Left lung (tissue), 10 donors: Measurements from ENCODE around the gene SLC9A9. TPM values are rescaled to one million over a fixed set of nuclear protein-coding genes. Genes with fewer than 3 reads are reported as not detected.

Source experiments
- ATAC-seq: fragments of 200-7000 bp; cut with Tn5 transposase; one replicate; pipeline ENCODE4 v1.9.1; 2020; ENCODE audit warnings: moderate library complexity
- DNase-seq, 4 donors: peaks; one replicate each; pipeline ENCODE4 v3.0.0-alpha.2; 2013 to 2020
- H3K27ac ChIP-seq, 2 donors: fragments of 200-600 bp; sonication (generic) in 1 of 2; one replicate each; pipeline versions ENCODE4 v1.5.0 to v1.8.0; 2020 to 2021
- H3K27me3 ChIP-seq, 2 donors: fragments of 200-600 bp; sonication (generic) in 1 of 2; one replicate each; pipeline versions ENCODE4 v1.5.0 to v1.8.0; 2020 to 2021
- H3K36me3 ChIP-seq, 2 donors: fragments of 200-600 bp; sonication (generic) in 1 of 2; one replicate each; pipeline versions ENCODE4 v1.5.0 to v1.8.0; 2020 to 2021
- H3K4me1 ChIP-seq, 2 donors: fragments of 200-600 bp; one replicate each; pipeline ENCODE4 v1.8.0; 2021
- H3K4me3 ChIP-seq, 2 donors: fragments of 200-600 bp; sonication (generic) in 1 of 2; one replicate each; pipeline versions ENCODE4 v1.5.0 to v1.8.0; 2020 to 2021; ENCODE audit warnings: mild to moderate bottlenecking in 1 of 2
- H3K9me3 ChIP-seq, 2 donors: fragments of 200-600 bp; sonication (generic) in 1 of 2; one replicate each; pipeline versions ENCODE4 v1.5.0 to v1.8.0; 2020 to 2021
- intact Hi-C, 2 donors: fragments of 100-400 bp; cut with DNase I; formaldehyde crosslinking; loops; one replicate each; pipeline versions ENCODE4 v1.11.2 to v1.14.2; 2022
- polyA plus RNA-seq, 6 donors: library from polyadenylated mRNA; unstranded; fragments of 120-200 nt; gene quantifications; one replicate each; pipeline ENCODE4 v1.2.1, GENCODE V29; 2013; ENCODE audit not compliant: insufficient read length in 6 of 6
- total RNA-seq, 2 donors: library from RNA; stranded (reverse); fragmentation: NEBNext Ultra II Directional; extraction: Animal tissue kit (Norgen Biotek cat#: 25700); gene quantifications; one replicate each; pipeline ENCODE4 v1.2.1, GENCODE V29; 2021
- TF ChIP-seq, protein P1 (sequence below), 2 donors: fragments of 200-600 bp; sonication (generic) in 1 of 2; IDR thresholded peaks; one replicate each; pipeline versions ENCODE4 v1.5.0 to v1.8.0; 2021; ENCODE audit warnings: antibody characterized with exemption in 2 of 2
- donor health status: DM: no; HTN: yes; CAD: no.
- donor health status: DM: no; HTN: no; CAD: no.

SLC9A9 gene
- total and polyA plus RNA-seq, 8 donors, result 13.9 to 19.6 (median 16.8) TPM

DNA sequence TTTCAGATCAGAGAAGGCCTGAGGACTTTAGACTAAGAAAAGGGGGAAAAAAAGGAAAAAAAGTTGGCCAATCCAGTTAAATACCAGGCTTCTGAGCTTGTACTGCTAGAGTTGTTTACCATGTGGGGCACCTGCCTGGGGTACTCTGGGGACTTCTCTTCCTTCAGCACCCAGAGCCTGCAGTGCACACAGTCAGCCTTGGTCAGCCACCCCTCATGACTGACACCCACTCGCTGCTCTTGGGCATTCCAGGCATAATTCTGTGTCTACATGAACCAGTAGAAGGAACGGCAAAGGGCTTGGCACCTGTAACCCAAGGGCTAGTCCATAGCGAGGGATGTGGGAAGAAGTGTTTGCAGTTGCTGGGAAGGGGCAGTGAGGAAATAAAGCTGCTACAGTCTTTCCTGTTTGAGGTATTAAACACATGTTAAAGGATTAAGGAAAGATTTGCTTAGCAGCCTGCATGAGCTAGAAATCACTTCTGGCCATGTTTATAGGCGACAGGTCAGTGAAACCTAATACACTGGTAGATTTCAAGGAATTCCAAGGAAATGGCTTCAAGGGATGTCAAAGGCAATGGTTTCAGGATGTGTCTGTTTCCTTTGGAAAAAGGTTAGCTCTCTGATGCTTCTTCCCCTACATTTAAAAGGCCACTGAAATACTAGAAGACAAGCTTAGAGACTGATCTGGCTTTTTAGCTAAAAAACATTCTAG lies 496.2 kb downstream of the SLC9A9 start:
- H3K27ac ChIP-seq, result no peak overlapping the region
- TF ChIP-seq, protein P1, sequence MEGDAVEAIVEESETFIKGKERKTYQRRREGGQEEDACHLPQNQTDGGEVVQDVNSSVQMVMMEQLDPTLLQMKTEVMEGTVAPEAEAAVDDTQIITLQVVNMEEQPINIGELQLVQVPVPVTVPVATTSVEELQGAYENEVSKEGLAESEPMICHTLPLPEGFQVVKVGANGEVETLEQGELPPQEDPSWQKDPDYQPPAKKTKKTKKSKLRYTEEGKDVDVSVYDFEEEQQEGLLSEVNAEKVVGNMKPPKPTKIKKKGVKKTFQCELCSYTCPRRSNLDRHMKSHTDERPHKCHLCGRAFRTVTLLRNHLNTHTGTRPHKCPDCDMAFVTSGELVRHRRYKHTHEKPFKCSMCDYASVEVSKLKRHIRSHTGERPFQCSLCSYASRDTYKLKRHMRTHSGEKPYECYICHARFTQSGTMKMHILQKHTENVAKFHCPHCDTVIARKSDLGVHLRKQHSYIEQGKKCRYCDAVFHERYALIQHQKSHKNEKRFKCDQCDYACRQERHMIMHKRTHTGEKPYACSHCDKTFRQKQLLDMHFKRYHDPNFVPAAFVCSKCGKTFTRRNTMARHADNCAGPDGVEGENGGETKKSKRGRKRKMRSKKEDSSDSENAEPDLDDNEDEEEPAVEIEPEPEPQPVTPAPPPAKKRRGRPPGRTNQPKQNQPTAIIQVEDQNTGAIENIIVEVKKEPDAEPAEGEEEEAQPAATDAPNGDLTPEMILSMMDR (IDR thresholded peaks at IDR 0.05), result no peak
- DNase-seq (peak in 1 of 4 donors; percentile 20), ATAC-seq (peak; percentile 33)
- no peak overlapping the region for H3K4me3 ChIP-seq
- H3K27me3 ChIP-seq, result no peaks in the 10 kb centered on the region
- H3K36me3 ChIP-seq, result no peaks in the 10 kb centered on the region
- no peaks in the 10 kb centered on the region for H3K9me3 ChIP-seq
- H3K4me1 ChIP-seq, result peaks cover 0 to 3% of the 10 kb centered on the region in 2 donors
- intact Hi-C loops, result no loop called here

DNA sequence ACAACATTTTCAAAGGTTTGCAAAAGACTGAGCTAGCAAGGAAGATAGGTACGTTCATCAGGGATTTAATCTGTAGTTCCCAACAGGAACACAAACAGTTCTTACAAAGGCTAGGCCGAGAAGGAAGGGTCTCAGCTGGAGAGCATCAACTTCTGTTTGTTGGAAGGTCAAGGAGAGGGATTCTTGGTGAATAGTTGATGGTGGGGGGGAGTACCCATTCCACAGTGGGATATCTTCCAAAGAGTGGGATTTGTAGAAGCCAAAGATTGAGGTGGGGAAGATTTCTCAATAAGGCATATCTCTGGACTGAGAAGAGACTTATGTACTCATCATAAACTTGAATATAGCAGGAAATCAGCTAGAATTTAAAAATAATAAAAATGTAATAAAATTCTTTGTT lies 496.9 kb downstream of the SLC9A9 start:
- peaks cover 0 to 3% of the 10 kb centered on the region in 2 donors for H3K4me1 ChIP-seq
- no peaks in the 10 kb centered on the region for H3K27me3 ChIP-seq
- ATAC-seq (no peak), DNase-seq (no peak)
- TF ChIP-seq, protein P1 (IDR thresholded peaks at IDR 0.05), result no peak
- no peaks in the 10 kb centered on the region for H3K36me3 ChIP-seq
- H3K9me3 ChIP-seq, result no peaks in the 10 kb centered on the region
- no peak overlapping the region for H3K27ac ChIP-seq
- H3K4me3 ChIP-seq, result no peak overlapping the region
- intact Hi-C loops, result no loop called here

DNA sequence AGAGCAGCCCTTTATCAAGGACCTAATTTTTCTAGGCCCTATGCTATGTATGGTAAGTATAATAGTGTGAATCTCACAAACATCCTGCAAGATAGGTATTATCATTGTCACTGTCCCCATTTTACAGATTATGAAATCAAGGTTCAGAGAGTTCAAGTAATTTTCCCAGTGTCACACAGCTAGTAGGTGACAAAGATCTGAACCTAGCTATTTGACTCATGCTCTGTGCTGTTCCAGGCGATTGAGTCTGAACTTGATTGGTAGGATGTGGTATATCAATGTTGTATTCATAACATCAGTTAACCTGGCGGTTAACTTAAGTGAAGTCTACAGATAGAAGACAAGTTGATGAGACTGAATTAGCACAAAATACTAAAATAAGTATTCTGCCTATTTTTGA lies 498.8 kb downstream of the SLC9A9 start:
- DNase-seq, result no peak
- Histone ChIP-seq H3K27ac (no peak overlapping the region), H3K4me1 (peaks cover 0 to 3% of the 10 kb centered on the region in 2 donors), H3K9me3 (no peaks in the 10 kb centered on the region), H3K4me3 (no peak overlapping the region), H3K36me3 (no peaks in the 10 kb centered on the region), H3K27me3 (no peaks in the 10 kb centered on the region)
- TF ChIP-seq, protein P1 (IDR thresholded peaks at IDR 0.05), result no peak
- intact Hi-C loops, result no loop called here
- no peak for ATAC-seq

DNA sequence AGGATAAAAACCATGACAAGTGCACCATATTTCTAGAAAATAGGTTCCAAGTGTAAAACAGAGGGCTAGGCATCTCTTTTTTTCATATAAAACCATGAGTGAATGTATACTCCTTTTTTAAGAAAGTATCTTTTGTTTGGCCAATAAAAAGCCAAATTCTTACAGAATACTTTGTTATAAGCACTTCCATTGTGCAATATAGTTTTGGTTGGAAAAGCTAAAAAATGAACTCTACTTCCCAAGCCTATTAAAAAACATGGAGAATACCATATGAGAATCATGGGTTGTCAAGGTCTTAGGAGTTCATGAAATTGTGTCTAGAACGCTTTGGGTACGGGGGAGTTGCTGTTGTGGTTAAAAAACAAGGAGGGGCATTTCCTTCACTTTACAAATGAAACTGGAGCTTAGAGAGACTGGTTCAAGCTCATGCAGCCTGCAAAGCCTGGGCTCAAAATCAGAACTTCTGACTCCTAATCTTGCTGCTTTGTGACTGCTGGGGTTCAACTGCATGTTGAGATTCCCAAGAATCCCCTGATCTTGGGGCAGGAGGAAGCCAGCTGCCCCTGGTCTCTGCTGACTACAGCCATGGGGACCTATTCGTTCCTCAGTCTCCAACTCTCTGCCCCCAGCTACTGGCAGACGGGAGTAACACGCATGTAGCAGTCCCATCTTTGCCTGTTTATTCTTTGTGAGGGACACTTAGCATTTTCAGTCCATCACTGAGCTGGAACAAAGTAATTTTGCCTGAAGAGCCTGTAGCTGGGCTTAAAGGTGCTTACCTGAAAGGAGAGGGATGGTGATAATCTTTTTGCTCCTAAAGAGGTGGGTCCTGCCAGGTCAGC lies 499.6 kb downstream of the SLC9A9 start:
- H3K4me1 ChIP-seq, result peaks cover 0 to 3% of the 10 kb centered on the region in 2 donors
- intact Hi-C loops, result no loop called here
- no peaks in the 10 kb centered on the region for H3K36me3 ChIP-seq
- H3K9me3 ChIP-seq, result no peaks in the 10 kb centered on the region
- ATAC-seq (no peak), DNase-seq (peak in 1 of 4 donors; percentile 23)
- TF ChIP-seq, protein P1 (IDR thresholded peaks at IDR 0.05), result no peak
- no peak overlapping the region for H3K27ac ChIP-seq
- no peak overlapping the region for H3K4me3 ChIP-seq
- no peaks in the 10 kb centered on the region for H3K27me3 ChIP-seq

DNA sequence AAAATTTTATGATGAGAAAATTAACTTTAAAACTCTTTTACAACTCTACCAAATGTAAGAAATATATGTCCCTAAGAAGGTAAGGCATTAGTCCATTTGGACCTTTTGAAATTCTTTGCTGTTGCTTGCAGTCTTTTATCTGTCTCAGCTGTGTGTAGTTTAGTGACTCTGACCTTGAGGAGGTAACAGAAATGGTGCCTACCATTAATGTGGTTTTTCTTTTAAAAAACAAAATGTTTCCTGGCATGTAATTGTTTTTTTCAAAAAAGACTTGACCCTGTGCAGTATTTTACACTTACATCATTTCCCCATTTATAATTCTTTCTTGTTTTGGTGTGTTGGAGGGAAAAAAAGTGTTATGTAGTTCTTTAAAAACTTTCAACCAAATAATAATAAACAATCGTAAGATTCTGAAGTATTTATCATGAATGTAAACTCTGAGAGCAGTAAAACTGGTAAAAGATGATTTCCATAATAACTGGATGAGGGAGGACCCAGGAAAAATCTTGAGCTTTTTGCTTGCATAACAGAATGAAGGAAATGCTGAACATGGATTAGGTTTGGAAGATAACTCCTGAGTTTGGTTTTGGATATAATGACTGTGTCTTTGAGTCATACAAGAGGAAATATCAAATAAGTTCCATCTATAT lies 503.6 kb downstream of the SLC9A9 start:
- H3K36me3 ChIP-seq, result no peaks in the 10 kb centered on the region
- TF ChIP-seq, protein P1 (IDR thresholded peaks at IDR 0.05), result no peak
- H3K27ac ChIP-seq, result no peak overlapping the region
- ATAC-seq, result no peak
- no peak for DNase-seq
- peaks cover 0 to 3% of the 10 kb centered on the region in 2 donors for H3K4me1 ChIP-seq
- no peaks in the 10 kb centered on the region for H3K9me3 ChIP-seq
- no peaks in the 10 kb centered on the region for H3K27me3 ChIP-seq
- H3K4me3 ChIP-seq, result no peak overlapping the region
- intact Hi-C loops, result no loop called here
